Neural cell (in vitro differentiated cells): ENCODE results near the gene USP2.

Source experiments
- RAD21 ChIP-seq: fragments of 450-650 bp; conservative IDR thresholded peaks from 2 replicates; pipeline ENCODE4 v1.6.1; 2014; ENCODE audit warnings: antibody characterized with exemption, mild to moderate bottlenecking, moderate library complexity
- TAF1 ChIP-seq: IDR thresholded peaks from 2 replicates; pipeline ENCODE4 v1.6.1; 2012; ENCODE audit warnings: low read depth
- TF ChIP-seq, protein P1 (sequence below): fragments of 450-650 bp; IDR thresholded peaks from 2 replicates; pipeline ENCODE4 v1.5.1; 2014; ENCODE audit warnings: antibody characterized with exemption, mild to moderate bottlenecking, moderate library complexity; ENCODE audit not compliant: poor library complexity, severe bottlenecking
- TF ChIP-seq, protein P2 (sequence below): IDR thresholded peaks from 2 replicates; pipeline ENCODE4 v1.6.1; 2012; ENCODE audit warnings: borderline replicate concordance

DNA sequence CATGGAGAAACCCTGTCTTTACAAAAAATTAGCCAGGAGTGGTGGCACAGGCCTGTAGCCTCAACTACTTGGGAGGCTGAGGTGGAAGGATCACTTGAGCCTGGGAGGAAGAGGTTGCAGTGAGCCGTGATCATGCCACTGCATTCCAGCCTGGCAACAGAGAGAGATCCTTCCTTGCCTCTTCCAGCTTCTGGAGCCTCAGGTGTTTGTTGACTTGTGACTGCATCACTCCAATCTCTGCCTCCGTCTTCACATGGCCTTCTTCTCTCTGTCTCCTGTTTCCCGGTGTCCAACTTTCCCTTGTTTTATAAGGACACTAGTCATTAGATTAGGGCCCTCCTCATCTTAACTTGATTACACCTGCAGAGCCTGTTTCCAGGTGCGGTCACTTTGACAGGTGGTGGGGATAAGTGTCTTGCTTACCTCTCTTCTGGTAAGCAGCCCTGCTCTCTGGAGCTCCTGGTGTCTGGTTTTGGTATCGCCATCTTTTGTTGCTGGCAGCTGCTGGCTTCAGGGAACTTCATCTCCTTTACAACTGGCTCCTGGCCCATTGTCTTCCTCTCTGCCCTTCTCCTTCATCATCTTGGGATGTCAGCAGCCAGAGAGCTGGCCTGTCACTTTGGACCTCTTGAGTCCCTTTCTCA, 8.2 kb upstream of the USP2 start:
- TF ChIP-seq, protein P1, sequence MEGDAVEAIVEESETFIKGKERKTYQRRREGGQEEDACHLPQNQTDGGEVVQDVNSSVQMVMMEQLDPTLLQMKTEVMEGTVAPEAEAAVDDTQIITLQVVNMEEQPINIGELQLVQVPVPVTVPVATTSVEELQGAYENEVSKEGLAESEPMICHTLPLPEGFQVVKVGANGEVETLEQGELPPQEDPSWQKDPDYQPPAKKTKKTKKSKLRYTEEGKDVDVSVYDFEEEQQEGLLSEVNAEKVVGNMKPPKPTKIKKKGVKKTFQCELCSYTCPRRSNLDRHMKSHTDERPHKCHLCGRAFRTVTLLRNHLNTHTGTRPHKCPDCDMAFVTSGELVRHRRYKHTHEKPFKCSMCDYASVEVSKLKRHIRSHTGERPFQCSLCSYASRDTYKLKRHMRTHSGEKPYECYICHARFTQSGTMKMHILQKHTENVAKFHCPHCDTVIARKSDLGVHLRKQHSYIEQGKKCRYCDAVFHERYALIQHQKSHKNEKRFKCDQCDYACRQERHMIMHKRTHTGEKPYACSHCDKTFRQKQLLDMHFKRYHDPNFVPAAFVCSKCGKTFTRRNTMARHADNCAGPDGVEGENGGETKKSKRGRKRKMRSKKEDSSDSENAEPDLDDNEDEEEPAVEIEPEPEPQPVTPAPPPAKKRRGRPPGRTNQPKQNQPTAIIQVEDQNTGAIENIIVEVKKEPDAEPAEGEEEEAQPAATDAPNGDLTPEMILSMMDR = peak; percentile 9
- no peak for TF ChIP-seq RAD21
- TF ChIP-seq, protein P2, sequence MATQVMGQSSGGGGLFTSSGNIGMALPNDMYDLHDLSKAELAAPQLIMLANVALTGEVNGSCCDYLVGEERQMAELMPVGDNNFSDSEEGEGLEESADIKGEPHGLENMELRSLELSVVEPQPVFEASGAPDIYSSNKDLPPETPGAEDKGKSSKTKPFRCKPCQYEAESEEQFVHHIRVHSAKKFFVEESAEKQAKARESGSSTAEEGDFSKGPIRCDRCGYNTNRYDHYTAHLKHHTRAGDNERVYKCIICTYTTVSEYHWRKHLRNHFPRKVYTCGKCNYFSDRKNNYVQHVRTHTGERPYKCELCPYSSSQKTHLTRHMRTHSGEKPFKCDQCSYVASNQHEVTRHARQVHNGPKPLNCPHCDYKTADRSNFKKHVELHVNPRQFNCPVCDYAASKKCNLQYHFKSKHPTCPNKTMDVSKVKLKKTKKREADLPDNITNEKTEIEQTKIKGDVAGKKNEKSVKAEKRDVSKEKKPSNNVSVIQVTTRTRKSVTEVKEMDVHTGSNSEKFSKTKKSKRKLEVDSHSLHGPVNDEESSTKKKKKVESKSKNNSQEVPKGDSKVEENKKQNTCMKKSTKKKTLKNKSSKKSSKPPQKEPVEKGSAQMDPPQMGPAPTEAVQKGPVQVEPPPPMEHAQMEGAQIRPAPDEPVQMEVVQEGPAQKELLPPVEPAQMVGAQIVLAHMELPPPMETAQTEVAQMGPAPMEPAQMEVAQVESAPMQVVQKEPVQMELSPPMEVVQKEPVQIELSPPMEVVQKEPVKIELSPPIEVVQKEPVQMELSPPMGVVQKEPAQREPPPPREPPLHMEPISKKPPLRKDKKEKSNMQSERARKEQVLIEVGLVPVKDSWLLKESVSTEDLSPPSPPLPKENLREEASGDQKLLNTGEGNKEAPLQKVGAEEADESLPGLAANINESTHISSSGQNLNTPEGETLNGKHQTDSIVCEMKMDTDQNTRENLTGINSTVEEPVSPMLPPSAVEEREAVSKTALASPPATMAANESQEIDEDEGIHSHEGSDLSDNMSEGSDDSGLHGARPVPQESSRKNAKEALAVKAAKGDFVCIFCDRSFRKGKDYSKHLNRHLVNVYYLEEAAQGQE = no peak
- TF ChIP-seq TAF1 = no peak
